Fibroblast of skin of scalp (primary cell): ENCODE results near the gene CHMP6.
A peak's percentile ranks its signal among the peaks of the same experiment; 100 is the strongest.

Experiments
- DNase-seq: peaks from one replicate; pipeline ENCODE4 v3.0.0-alpha.2; 2013

The CHMP6 gene

DNA sequence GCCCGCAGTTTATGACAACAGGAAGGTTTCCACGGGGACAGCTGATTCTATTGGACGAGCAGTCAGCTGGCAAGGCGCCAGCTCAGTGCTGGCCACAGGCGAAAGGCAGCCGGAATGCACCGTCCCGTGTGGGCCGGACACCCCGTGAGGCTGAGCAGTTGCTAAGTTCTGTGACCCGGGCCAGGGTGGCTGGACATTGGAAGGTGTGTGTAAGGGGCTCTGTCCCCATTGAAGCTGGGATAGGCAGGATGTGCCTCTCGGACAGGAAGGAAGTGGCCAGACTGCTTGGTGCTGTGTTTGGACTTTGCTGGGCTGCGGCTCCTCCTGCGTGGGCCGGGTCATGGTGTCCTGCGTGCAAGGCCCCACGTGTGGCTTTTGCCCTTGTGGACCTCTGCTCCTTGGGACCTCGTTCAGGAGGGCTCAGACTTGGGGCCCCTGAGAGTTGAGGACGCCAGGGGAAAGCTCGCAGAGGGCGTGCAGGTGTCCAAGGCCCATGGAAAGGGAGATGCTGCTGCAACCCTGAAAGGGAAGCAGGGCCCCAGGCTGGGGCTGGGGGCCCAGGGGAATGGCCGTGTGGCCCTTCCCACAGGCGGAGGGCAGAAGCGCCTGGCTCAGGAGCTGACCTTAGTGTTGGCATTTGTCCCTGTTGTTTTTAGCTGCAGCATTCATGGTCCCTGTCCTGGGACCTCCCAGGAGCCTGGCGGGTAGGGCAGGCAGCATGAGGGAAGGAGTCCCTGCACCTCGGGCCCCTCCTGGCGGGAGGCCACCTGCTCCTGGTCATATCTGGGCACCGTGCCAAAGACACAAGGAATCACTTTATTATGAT is 53.3 kb downstream of the CHMP6 start:
- DNase-seq = peak; percentile 33

DNA sequence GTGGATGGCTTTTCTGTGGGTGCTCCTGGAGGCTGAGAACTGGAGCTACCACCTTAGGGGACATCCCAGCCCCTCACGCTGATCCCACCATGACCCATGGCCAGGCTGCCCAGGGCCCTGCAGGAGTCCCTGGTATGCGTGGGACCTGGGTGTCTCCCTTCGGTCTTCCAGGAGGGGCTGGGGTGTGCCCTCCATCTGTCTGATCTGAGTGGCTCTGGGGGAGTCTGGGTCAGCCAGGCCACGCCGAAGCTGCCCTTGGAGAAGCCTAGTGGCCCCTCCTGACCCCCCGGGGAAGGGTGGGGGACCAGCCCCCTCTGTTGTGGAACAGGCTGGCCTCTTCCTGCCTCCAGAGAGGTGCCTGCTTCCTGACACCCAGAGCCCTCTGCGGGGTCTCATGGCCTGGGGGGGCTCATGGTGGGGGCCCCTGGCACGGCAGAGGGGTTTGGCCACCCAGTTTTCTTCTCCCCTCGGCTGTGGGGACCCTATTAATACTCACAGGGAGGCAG is 54.0 kb downstream of the CHMP6 start:
- no peak for DNase-seq

DNA sequence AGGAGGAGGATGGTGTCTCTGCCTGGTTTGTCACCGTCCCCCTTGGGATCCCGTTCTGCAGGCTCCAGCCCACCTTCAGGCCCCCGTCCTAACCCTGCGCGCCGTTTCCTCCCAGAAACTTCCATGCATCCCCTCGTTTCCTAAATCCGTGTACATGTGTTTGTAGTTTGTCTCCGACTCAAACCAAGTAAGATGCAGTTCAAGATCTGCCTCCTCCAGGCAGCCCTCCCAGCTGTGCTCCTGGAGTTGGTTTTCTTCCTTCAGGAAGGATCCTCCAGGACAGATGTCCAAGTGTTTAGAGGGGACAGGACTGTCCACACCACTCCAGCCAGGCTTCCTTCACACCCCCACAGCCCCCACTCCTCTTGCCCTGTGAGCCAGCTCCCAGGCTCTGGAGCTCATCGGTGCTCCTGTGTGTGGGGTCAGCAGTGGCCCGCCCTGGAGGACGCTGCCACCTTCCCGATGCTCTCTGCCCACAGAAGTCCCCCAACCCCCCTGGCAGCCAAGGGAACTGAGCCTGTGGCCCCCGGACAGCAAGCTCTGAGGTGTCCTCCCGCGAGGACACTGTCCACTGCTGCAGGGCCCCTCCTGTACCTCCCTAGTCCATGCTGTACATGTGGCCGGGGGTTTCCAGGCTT is 54.6 kb downstream of the CHMP6 start:
- DNase-seq = no peak

DNA sequence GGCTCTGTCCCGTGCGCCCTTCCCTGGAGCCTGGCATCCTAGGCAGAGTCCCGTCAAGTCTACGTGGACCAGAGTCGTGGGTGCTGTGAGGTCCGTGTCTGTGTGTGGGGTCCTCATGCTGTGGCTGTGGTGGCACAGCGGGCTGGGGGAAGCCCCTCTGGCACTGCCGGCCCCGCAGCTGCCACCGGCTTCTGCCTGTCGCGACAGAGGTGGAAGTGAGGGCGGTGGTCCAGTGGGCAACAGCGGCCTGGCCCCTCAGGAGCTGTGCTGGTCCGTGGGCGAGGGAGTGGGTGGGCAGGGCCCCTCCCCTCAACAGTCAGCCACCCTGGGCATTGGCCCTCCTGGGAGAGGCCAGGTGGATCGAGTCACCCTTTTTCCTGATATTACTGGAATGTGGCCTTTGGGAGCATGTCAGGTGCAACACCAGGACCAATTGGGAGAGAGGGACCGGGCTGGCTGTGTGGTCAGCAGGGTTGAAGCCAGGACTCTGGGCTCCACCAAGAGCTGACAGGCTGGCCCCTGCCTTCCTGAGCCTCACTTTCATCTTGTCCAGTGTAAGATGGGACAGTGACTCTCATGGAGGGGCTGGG is 55.2 kb downstream of the CHMP6 start:
- no peak for DNase-seq

DNA sequence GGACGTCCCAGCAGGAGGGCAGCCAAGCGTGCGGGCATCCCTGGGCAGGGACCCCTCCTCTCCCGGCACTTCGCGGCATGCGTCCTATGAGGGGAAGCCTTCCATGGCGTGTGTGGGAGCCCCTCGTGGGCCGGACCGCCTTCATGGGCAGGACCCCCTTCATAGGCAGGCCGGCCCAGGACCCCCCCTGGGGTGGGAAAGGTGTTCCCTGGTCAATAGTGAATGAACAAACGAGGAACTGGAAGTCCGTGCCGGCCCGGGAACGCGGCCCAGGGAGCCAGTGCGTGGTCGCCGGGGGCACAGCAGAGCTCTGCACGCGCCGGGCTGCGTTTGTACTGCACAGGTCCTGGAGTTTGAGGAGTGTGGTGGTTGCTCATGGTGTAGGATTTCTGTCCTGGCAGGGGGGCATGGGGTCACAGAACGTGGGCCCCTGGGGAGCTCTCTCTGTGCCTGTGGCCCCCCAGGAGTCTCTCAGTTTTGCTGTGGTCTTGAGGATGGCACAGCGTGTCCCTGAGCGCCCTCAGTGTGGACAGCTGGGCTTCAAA is 57.3 kb downstream of the CHMP6 start:
- DNase-seq = no peak

DNA sequence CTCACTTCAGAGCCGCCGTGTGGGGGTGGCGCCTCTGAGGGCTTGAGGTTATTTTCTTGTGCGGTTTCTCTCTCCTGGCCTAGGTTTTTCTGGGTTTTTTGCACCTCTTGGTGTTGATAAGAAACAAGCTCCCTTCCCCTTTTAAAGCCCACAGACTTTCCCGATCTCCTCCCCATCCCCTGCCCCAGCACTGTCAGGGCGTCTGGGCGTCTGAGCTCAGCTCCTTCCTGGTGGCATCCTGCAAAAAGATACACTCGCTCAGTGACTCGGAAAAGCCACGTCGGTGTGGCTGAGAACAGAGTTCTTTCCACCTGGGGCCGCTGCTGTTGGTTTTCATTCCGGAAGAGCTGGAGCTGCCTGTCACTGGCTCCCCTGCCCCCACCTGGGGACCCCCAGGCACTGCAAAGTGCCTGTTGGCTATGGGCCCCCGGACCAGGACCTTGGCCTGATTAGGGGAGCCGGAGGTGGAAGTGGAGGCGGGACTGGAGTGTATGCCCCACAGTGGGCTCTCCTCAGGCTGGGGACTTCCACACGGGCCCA is 57.8 kb downstream of the CHMP6 start:
- no peak for DNase-seq
